Astrocyte (in vitro differentiated cells and primary cell): Measurements from ENCODE around the gene PSMC3IP.

Experiments
- CTCF ChIP-seq: IDR thresholded peaks from 2 replicates; pipeline ENCODE4 v1.5.1; 2011; ENCODE audit warnings: low read depth, mild to moderate bottlenecking, inconsistent platforms, low read length, moderate library complexity; ENCODE audit not compliant: insufficient read depth
- EZH2 ChIP-seq: IDR thresholded peaks from 2 replicates; pipeline ENCODE4 v1.6.1; 2012; ENCODE audit warnings: mild to moderate bottlenecking, low read length, inconsistent platforms; ENCODE audit not compliant: insufficient read depth

- no peak for TF ChIP-seq CTCF
- TF ChIP-seq EZH2, result no peak
Measured at GRCh38 chr17:42571435-42572225, 5.9 kb downstream of the PSMC3IP start.
